HG03159 (cell line): ENCODE results near the gene SLC22A14.
"Not testable (repeated sequence)": the region's sequence is repeated elsewhere in the genome, so short reads cannot be mapped to it uniquely, and the experiment has no call there.

Experiments used
- ATAC-seq: cut with Tn5 transposase; IDR thresholded peaks from one replicate; pipeline ENCODE4 v1.9.1; 2021; ENCODE audit warnings: mild to moderate bottlenecking, moderate library complexity; ENCODE audit not compliant: unreplicated experiment

SLC22A14 gene, protein sequence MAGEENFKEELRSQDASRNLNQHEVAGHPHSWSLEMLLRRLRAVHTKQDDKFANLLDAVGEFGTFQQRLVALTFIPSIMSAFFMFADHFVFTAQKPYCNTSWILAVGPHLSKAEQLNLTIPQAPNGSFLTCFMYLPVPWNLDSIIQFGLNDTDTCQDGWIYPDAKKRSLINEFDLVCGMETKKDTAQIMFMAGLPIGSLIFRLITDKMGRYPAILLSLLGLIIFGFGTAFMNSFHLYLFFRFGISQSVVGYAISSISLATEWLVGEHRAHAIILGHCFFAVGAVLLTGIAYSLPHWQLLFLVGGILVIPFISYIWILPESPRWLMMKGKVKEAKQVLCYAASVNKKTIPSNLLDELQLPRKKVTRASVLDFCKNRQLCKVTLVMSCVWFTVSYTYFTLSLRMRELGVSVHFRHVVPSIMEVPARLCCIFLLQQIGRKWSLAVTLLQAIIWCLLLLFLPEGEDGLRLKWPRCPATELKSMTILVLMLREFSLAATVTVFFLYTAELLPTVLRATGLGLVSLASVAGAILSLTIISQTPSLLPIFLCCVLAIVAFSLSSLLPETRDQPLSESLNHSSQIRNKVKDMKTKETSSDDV

DNA sequence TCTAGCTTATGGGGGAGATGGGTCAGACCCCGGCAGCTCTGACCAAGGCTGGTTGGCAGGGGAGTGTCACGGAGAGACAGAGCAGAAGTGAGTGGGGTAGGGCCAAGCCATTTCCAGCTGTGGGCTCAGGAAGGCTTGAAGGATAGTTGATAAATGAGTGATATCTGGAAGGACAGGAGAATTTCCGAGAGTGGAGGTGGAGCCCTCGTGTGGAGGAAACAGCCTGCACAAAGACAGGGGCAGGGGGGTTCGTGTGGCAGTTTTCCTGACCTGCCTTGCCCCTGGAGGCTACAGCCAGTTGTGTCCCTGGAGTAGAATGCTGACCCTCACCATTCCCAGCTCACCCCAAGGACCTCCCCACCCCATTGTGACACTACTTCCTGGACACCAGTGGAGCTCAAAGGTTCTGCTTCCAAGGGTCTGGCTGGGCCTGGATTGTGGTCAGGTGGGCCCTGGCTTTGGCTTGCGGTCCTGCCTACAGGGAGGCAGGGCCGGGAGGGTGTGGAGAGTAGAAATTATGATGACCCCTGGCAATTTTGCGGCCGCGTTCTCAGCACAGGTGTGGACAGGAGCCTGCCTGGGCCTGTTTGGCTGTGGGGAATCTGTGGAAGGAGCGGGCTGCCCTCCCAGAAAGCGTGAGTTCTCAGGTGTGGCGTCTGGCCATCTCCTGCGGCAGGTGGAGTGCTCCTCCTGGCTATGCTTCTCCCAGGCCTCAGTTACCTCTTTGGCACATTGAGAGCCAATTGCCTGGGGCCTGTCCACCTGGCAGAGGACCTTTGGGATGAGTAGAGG is at the start of gene SLC22A14:
Gene SLC22A14 (plus strand): TSS at position 400 of the 792 bp plus-strand sequence. CDS start 23,733 bp downstream, outside the sequence.
- ATAC-seq: no peak

DNA sequence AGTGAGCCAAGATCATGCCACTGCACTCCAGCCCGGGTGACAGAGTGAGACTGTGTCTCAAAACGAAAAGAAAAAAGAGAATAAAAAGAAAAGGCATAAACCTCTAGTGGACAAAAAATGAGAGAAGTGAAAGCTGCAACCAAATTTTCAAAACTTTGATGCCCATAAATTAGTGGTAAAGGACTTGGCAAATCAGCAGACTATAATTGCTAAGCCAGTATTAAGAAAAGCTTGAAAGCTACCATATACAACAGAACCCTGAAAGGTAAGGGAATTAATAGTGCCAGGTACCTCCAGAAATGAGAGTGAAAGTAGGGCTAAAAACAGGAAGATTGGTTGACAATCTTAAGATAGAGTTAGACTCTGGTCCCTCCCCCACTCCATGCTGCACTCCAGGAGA is 49.4 kb upstream of the SLC22A14 start:
- ATAC-seq: no peak

DNA sequence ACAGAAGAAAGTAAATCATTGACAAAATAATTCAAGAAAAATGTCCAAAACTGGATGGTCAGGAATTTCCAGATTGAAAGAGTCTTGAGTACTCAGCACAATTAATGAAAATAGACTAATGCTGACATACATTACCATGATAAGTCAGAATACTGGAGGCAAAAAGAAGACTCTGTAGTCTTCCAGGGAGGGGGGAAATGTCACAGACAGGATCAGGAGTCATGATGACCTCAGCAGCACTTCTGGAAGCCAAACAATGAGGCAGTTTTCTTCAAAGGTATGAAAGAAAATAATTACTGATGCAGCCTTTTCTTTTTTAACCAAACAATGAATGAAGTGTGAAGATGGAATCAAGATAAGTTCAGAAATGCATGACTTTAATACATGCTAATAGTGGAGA is 46.6 kb upstream of the SLC22A14 start:
- ATAC-seq: no peak

DNA sequence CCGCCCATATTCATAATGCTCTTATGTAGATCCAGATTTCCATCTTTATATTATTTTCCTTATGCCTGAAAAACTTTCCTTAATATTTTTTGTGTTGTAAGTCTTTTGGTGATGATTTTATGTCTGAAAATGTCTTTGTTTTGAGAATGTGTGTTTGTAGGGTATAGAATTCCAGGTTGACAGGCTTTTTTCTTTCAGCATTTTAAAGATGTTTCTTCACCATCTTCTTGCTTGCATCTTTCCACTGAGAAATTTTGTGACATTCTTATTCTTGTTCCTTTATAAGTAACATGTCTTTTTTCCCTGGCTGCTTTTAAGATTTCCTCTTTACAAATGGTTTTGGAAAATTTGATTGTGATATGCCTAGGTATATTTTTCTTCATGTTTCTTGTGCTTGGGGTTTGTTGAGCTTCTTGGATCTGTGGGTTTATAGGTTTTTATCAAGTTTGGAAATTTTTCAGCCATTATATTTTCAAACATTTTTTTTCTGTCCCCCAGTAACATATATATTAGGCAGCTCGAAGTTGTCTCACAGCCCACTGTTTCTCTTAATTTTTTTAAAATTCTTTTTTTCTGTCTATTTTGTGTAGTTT is 43.6 kb upstream of the SLC22A14 start:
- ATAC-seq: no peak

GRCh38 chr3:38242812-38243211 is 39.3 kb upstream of the SLC22A14 start:
- not testable (repeated sequence) for ATAC-seq

- ATAC-seq: no peak
Measured at GRCh38 chr3:38245930-38246329, 36.2 kb upstream of the SLC22A14 start.

GRCh38 chr3:38247366-38248035 is 34.6 kb upstream of the SLC22A14 start:
- ATAC-seq: no peak

GRCh38 chr3:38250198-38250597 is 31.9 kb upstream of the SLC22A14 start:
- ATAC-seq: no peak

GRCh38 chr3:38251197-38251596 is 30.9 kb upstream of the SLC22A14 start:
- ATAC-seq: no peak

- no peak for ATAC-seq
Measured at GRCh38 chr3:38253704-38254103, 28.4 kb upstream of the SLC22A14 start.

- no peak for ATAC-seq
Measured at GRCh38 chr3:38254872-38255271, 27.2 kb upstream of the SLC22A14 start.

DNA sequence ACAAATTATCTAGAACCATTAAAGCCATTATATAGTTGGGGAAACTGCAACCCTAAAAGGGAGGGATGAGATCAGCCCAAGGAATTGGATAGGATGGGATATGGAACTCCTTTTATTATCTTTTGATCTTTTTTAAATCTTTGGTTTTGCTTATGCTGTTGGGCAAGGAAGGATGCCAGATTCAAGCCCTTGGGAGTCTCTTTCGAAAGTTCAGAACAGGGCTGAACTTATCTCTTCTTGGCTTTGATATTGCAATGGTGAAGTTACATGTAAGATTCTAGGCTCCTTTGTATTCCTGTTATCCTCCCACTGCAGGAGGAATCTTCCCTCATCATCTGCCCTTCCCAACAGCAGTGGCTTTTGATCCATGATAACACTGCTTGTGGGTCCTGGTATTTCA is 26.5 kb upstream of the SLC22A14 start:
- ATAC-seq: no peak

- ATAC-seq: no peak
Measured at GRCh38 chr3:38257583-38257982, 24.5 kb upstream of the SLC22A14 start.

DNA sequence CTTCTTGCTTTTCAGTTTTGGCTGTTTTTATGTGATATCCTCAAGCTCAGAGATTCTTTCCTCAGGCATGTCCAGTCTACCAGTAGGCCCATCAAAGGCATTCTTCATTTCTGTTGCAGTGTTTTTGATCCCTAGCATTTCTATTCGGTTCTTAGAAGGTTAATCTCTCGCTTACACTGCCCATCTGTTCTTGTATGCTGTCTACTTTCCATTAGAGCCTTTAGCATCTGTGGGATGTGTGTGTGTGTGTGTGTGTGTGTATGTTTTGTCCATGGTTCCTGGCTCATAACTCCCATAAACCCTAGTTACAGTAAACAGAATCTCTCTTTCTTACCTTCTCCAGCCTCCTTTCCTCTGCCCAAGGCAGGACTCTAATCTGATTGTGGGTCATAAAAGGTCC is 21.6 kb upstream of the SLC22A14 start:
- no peak for ATAC-seq

GRCh38 chr3:38264353-38264771 is 17.7 kb upstream of the SLC22A14 start:
- no peak for ATAC-seq

- no peak for ATAC-seq
Measured at GRCh38 chr3:38264779-38265178, 17.3 kb upstream of the SLC22A14 start.

- no peak for ATAC-seq
Measured at GRCh38 chr3:38265604-38266307, 16.3 kb upstream of the SLC22A14 start, which contains the start of gene SLC22A13. SLC22A13 (plus strand) TSS chr3:38265812; CDS start chr3:38265861, 49 bp downstream.

DNA sequence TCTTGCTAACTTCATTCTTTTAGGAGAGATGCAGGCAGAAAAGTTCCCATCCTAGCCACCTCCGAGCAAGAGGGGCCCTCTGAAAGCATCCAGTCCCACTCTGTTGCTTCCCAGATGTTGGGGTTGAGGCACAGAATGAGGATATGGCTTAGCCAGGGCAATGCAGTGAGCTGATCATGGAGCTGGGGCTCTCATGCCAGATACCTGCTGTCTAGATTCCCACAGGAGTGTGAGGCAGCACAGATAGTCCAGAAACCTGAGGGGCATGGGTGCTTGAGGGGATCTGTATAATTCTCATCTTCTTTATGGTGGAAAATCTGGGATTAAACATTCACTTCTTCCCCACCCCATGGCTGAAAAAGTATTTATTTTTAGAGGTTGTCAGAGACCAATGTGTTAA is 15.3 kb upstream of the SLC22A14 start:
- ATAC-seq: no peak

- no peak for ATAC-seq
Measured at GRCh38 chr3:38267662-38268061, 14.4 kb upstream of the SLC22A14 start.

GRCh38 chr3:38268087-38268486 is 14.0 kb upstream of the SLC22A14 start:
- ATAC-seq: no peak
